K562 (cell line): Measurements from ENCODE around the gene VIM. TPM values are rescaled to one million over a fixed set of nuclear protein-coding genes. Genes with fewer than 3 reads are reported as not detected.
A peak's percentile ranks its signal among the peaks of the same experiment; 100 is the strongest.

Experiments used
- CBFA2T3 ChIP-seq: fragments of 450-650 bp; IDR thresholded peaks from 2 replicates; pipeline ENCODE4 v1.6.1; 2017
- CXXC5 ChIP-seq: fragments of 250-450 bp; sonication (Bioruptor Pico); IDR thresholded peaks from 2 replicates; pipeline ENCODE4 v1.8.0; 2022; ENCODE audit warnings: inconsistent platforms, mild to moderate bottlenecking, moderate library complexity
- HDAC1 ChIP-seq, 2 experiments: fragments of 450-650 bp; IDR thresholded peaks; 2 replicates each; pipeline ENCODE4 v1.6.1; 2016 to 2017; ENCODE audit warnings: inconsistent platforms in 1 of 2, mild to moderate bottlenecking in 1 of 2, moderate library complexity in 1 of 2
- MECOM ChIP-seq: fragments of 250-450 bp; sonication (Bioruptor Pico); IDR thresholded peaks from 2 replicates; pipeline ENCODE4 v1.8.0; 2022; ENCODE audit warnings: inconsistent platforms
- MNT ChIP-seq, 2 experiments: fragments of 450-650 bp; conservative IDR thresholded peaks; 2 replicates each; pipeline ENCODE4 v1.6.1; 2017; ENCODE audit warnings: mild to moderate bottlenecking in 2 of 2, moderate library complexity in 2 of 2
- NFE2 ChIP-seq: IDR thresholded peaks from 2 replicates; pipeline ENCODE4 v1.6.1; 2014; ENCODE audit warnings: antibody characterized with exemption, low read depth
- POLR2A ChIP-seq: fragments of 450-650 bp; conservative IDR thresholded peaks from 2 replicates; pipeline ENCODE4 v1.6.1; 2016
- POLR2B ChIP-seq: fragments of 450-650 bp; IDR thresholded peaks from 2 replicates; pipeline ENCODE4 v1.6.1; 2018; ENCODE audit warnings: low read depth; ENCODE audit not compliant: partially characterized antibody
- RB1 ChIP-seq: fragments of 450-650 bp; IDR thresholded peaks from 2 replicates; pipeline ENCODE4 v1.6.1; 2017; ENCODE audit warnings: low read depth, mild to moderate bottlenecking
- REST ChIP-seq, 2 experiments: fragments of 450-650 bp; formaldehyde crosslinking in 1 of 2; IDR thresholded peaks; 2 replicates each; pipeline versions ENCODE4 v1.4.0 to v1.6.1; 2014 to 2020; ENCODE audit warnings: mild to moderate bottlenecking in 2 of 2, borderline replicate concordance in 1 of 2, low read depth in 1 of 2
- SMARCC2 ChIP-seq: fragments of 450-650 bp; IDR thresholded peaks from 2 replicates; pipeline ENCODE4 v1.6.1; 2017; ENCODE audit warnings: antibody characterized with exemption, moderate library complexity, mild to moderate bottlenecking, low read depth
- TBL1XR1 ChIP-seq, 2 experiments: IDR thresholded peaks; 2 replicates each; pipeline ENCODE4 v1.6.1; 2012; ENCODE audit warnings: improper control_type of control experiment in 2 of 2, low read length in 2 of 2, mild to moderate bottlenecking in 1 of 2
- TEAD2 ChIP-seq: fragments of 450-650 bp; IDR thresholded peaks from 2 replicates; pipeline ENCODE4 v1.6.1; 2016; ENCODE audit warnings: missing genetic modification characterization, control low read depth, missing compliant biosample characterization
- USF1 ChIP-seq: sonication (generic); formaldehyde crosslinking; IDR thresholded peaks from 2 replicates; pipeline ENCODE4 v1.9.0; 2022; ENCODE audit warnings: mild to moderate bottlenecking, missing genetic modification reagents
- ZBTB9 ChIP-seq: fragments of 450-650 bp; formaldehyde crosslinking; IDR thresholded peaks from 2 replicates; pipeline ENCODE4 v1.4.0; 2020; ENCODE audit warnings: mild to moderate bottlenecking, moderate library complexity
- ZNF316 ChIP-seq: fragments of 450-650 bp; IDR thresholded peaks from 2 replicates; pipeline ENCODE4 v1.6.1; 2016
- ZNF695 ChIP-seq: fragments of 450-650 bp; formaldehyde crosslinking; IDR thresholded peaks from 2 replicates; pipeline ENCODE4 v1.4.0; 2020; ENCODE audit warnings: mild to moderate bottlenecking, moderate library complexity
- polyA plus RNA-seq, 8 experiments: library from polyadenylated mRNA; depleted of rRNA in 4 of 8; stranded (reverse) in 5 of 8; unstranded in 3 of 8; fragments of >200 nt; fragmentation: Nextera tagmentation in 2 of 8; fragmentation: Illumina TruSeq in 1 of 8; extraction: Ambion mirVana in 2 of 8; extraction: Trizol in 1 of 8; gene quantifications; 2 replicates each; pipeline versions ENCODE4 v1.2.1 to v1.2.3, GENCODE V29; 2011 to 2014; ENCODE audit warnings: inconsistent platforms in 1 of 8, missing spikeins in 1 of 8
- total RNA-seq, 7 experiments: library from RNA; depleted of rRNA in 6 of 7; stranded (reverse); fragments of >200 nt in 6 of 7; fragmentation: Illumina TruSeq in 2 of 7; extraction: Trizol in 2 of 7; gene quantifications; 2 replicates each; pipeline versions ENCODE4 v1.2.1 to v1.2.3, GENCODE V29; 2011 to 2021; ENCODE audit warnings: low replicate concordance in 1 of 7

The VIM gene
- total and polyA plus RNA-seq, 9 of the 15 experiments (the other 6 are each of a cell fraction or from before 2014, with no cell fraction given): 86.0 to 621 (median 383) TPM

- TF ChIP-seq TEAD2 (tag) (no peak), HDAC1 (IDR thresholded peaks at IDR 0.05) (no peak), REST (IDR thresholded peaks at IDR 0.05; ENCODE audit: borderline replicate concordance) (peak; percentile 24; the same call in 1 of the 2 replicates), REST (CRISPR knock-in tag; IDR thresholded peaks at IDR 0.05; ENCODE audit: low read depth) (no peak), CBFA2T3 (peak; percentile 64), USF1 (CRISPR knock-in tag) (no peak), CXXC5 (CRISPR knock-in tag) (peak; percentile 44), POLR2B (peak; percentile 24), MNT (conservative IDR thresholded peaks at IDR 0.05) (no peak), ZNF316 (peak; percentile 79), MECOM (CRISPR knock-in tag) (0 out of 2 replicates have a peak, but pooled peaks have one; percentile 18), ZNF695 (0 out of 2 replicates have a peak, but pooled peaks have one; percentile 55), NFE2 (peak; percentile 80), TBL1XR1 (IDR thresholded peaks at IDR 0.05; ENCODE audit: low read length in 2 of 2) (peak in 1 of 2 experiments; percentile 76; a peak in 1 of 4 replicates), POLR2A (peak; percentile 49; the same call in 1 of the 2 replicates), ZBTB9 (0 out of 2 replicates have a peak, but pooled peaks have one; percentile 66), SMARCC2 (peak; percentile 89), RB1 (no peak)
Measured at GRCh38 chr10:17216217-17216900, 11.7 kb upstream of the VIM start (continued).
